H1 (cell line): ENCODE data around the gene MAPK1. TPM values are rescaled to one million over a fixed set of nuclear protein-coding genes. Genes with fewer than 3 reads are reported as not detected.

Source experiments
- CTCF ChIA-PET: fragments of 300-600 bp; sonication (Branson Sonifier 250); formaldehyde crosslinking; loops from one replicate; lab custom pipeline; 2021; ENCODE audit not compliant: partially characterized antibody; lab: Charles Lee
- POLR2A ChIA-PET: fragments of 300-600 bp; sonication (Branson Sonifier 250); formaldehyde crosslinking; loops from one replicate; lab custom pipeline; 2021; ENCODE audit warnings: inconsistent platforms; ENCODE audit not compliant: partially characterized antibody; lab: Charles Lee
- DNase-seq, 2 experiments: peaks; one replicate each; pipeline versions ENCODE4 v3.0.0 to v3.0.0-alpha.2; 2010 to 2022; ENCODE audit warnings: low spot score in 2 of 2, low read depth in 1 of 2, mixed read lengths in 1 of 2
- FAIRE-seq: peaks from 2 replicates; lab custom pipeline; 2011; peaks lifted over from hg19 to GRCh38; lab: Jason Lieb, UNC
- H2AFZ ChIP-seq: 2 replicates; pipeline ENCODE4 v1.8.1; 2012; ENCODE audit warnings: low read length, inconsistent platforms
- H2AK5ac ChIP-seq: 2 replicates; pipeline ENCODE4 v1.6.1; 2013; ENCODE audit warnings: low read depth, low read length
- H2BK120ac ChIP-seq: replicated peaks from 2 replicates; pipeline ENCODE3; 2013; ENCODE audit warnings: low read depth, low read length, inconsistent platforms
- H2BK12ac ChIP-seq: 2 replicates; pipeline ENCODE4 v1.6.1; 2013; ENCODE audit warnings: low read depth, low read length
- H2BK15ac ChIP-seq: 2 replicates; pipeline ENCODE4 v1.6.1; 2013; ENCODE audit warnings: low read length
- H2BK20ac ChIP-seq: 2 replicates; pipeline ENCODE4 v1.6.1; 2013; ENCODE audit warnings: low read length
- H2BK5ac ChIP-seq: 2 replicates; pipeline ENCODE4 v1.6.1; 2013; ENCODE audit warnings: low read depth, low read length
- H3K14ac ChIP-seq: 2 replicates; pipeline ENCODE4 v1.6.1; 2013; ENCODE audit warnings: inconsistent platforms; ENCODE audit not compliant: insufficient read length
- H3K18ac ChIP-seq: 2 replicates; pipeline ENCODE4 v1.6.1; 2013; ENCODE audit warnings: low read length; ENCODE audit errors: extremely low read depth
- H3K23ac ChIP-seq: 2 replicates; pipeline ENCODE4 v1.6.1; 2013; ENCODE audit warnings: inconsistent platforms; ENCODE audit not compliant: insufficient read length
- H3K23me2 ChIP-seq: 2 replicates; pipeline ENCODE4 v1.6.1; 2013; ENCODE audit warnings: low read depth, low read length
- H3K27ac ChIP-seq: 2 replicates; pipeline ENCODE4 v1.6.1; 2011; ENCODE audit warnings: low read depth, low read length, inconsistent platforms
- H3K27me3 ChIP-seq, 4 experiments: replicated peaks in 1 of 4; 1 replicate in 1 of 4; 2 replicates in 3 of 4; pipeline versions ENCODE4 v1.6.1 to v1.8.1; 2011 to 2013; ENCODE audit warnings: low read length in 3 of 4, mild to moderate bottlenecking in 3 of 4, inconsistent platforms in 2 of 4, mixed read lengths in 2 of 4, moderate library complexity in 1 of 4; ENCODE audit not compliant: control insufficient read depth in 3 of 4, insufficient read depth in 3 of 4; ENCODE audit errors: extremely low read depth in 1 of 4
- H3K36me3 ChIP-seq, 4 experiments: 2 replicates each; pipeline versions ENCODE4 v1.6.1 to v1.8.1; 2011 to 2013; ENCODE audit warnings: mild to moderate bottlenecking in 4 of 4, low read length in 3 of 4, moderate library complexity in 2 of 4, control low read depth in 1 of 4, inconsistent platforms in 1 of 4; ENCODE audit not compliant: insufficient read depth in 4 of 4, control insufficient read depth in 2 of 4
- H3K4ac ChIP-seq: replicated peaks from 2 replicates; pipeline ENCODE3; 2013; ENCODE audit warnings: low read length, low read depth, mixed read lengths, inconsistent platforms; ENCODE audit not compliant: insufficient read length
- H3K4me1 ChIP-seq, 4 experiments: replicated peaks in 1 of 4; 1 replicate in 1 of 4; 2 replicates in 3 of 4; pipeline versions ENCODE4 v1.6.1 to v1.8.1; 2011 to 2013; ENCODE audit warnings: low read length in 3 of 4, inconsistent platforms in 2 of 4, mixed read lengths in 1 of 4; ENCODE audit not compliant: insufficient read depth in 4 of 4, control insufficient read depth in 3 of 4
- H3K4me2 ChIP-seq, 2 experiments: 2 replicates each; pipeline versions ENCODE4 v1.6.1 to v1.8.1; 2011 to 2013; ENCODE audit warnings: low read depth in 2 of 2, low read length in 2 of 2, control low read depth in 1 of 2, inconsistent platforms in 1 of 2, mild to moderate bottlenecking in 1 of 2; ENCODE audit not compliant: insufficient read depth in 1 of 2
- H3K4me3 ChIP-seq, 4 experiments: fragments of 200-600, 300-600 bp in 1 of 4; sonication (generic), shearing (Covaris generic), sonication (Bioruptor Twin) in 1 of 4; 2 replicates each; pipeline versions ENCODE4 v1.5.1 to v1.8.1; 2011 to 2016; ENCODE audit warnings: low read length in 4 of 4, low read depth in 3 of 4, control low read depth in 2 of 4, inconsistent platforms in 2 of 4, mild to moderate bottlenecking in 2 of 4, mixed read lengths in 1 of 4, moderate library complexity in 1 of 4; ENCODE audit not compliant: insufficient read depth in 2 of 4; ENCODE audit errors: extremely low read depth in 1 of 4
- H3K56ac ChIP-seq: replicated peaks from 2 replicates; pipeline ENCODE3; 2013; ENCODE audit warnings: low read depth, mild to moderate bottlenecking, mixed read lengths, low read length, inconsistent platforms; ENCODE audit not compliant: insufficient read length
- H3K79me1 ChIP-seq: 2 replicates; pipeline ENCODE4 v1.6.1; 2013; ENCODE audit warnings: low read depth, low read length, control low read depth
- H3K79me2 ChIP-seq, 2 experiments: 2 replicates each; pipeline versions ENCODE4 v1.6.1 to v1.8.1; 2012 to 2013; ENCODE audit warnings: low read length in 2 of 2, mild to moderate bottlenecking in 2 of 2, inconsistent platforms in 1 of 2; ENCODE audit not compliant: insufficient read depth in 2 of 2, control insufficient read depth in 1 of 2
- H3K9ac ChIP-seq, 4 experiments: replicated peaks in 1 of 4; 1 replicate in 1 of 4; 2 replicates in 3 of 4; pipeline versions ENCODE4 v1.6.1 to v1.8.1; 2011 to 2013; ENCODE audit warnings: low read depth in 3 of 4, low read length in 3 of 4, control low read depth in 2 of 4, mild to moderate bottlenecking in 2 of 4, moderate library complexity in 2 of 4, inconsistent platforms in 1 of 4; ENCODE audit errors: extremely low read depth in 1 of 4
- H3K9me3 ChIP-seq, 2 experiments: 2 replicates each; pipeline versions ENCODE4 v1.6.1 to v1.8.1; 2012 to 2013; ENCODE audit warnings: mild to moderate bottlenecking in 2 of 2, moderate library complexity in 2 of 2, control low read depth in 1 of 2, inconsistent platforms in 1 of 2, low read depth in 1 of 2, low read length in 1 of 2, mixed read lengths in 1 of 2; ENCODE audit not compliant: insufficient read depth in 2 of 2
- H4K20me1 ChIP-seq, 2 experiments: replicated peaks in 1 of 2; 2 replicates each; pipeline versions ENCODE3 to v1.8.1; 2011 to 2013; ENCODE audit warnings: inconsistent platforms in 2 of 2, low read length in 2 of 2, mild to moderate bottlenecking in 1 of 2; ENCODE audit not compliant: insufficient read depth in 2 of 2, control insufficient read depth in 1 of 2
- H4K5ac ChIP-seq: 2 replicates; pipeline ENCODE4 v1.6.1; 2013; ENCODE audit warnings: low read length, low read depth, mixed read lengths, inconsistent platforms; ENCODE audit not compliant: insufficient read length
- H4K8ac ChIP-seq: 2 replicates; pipeline ENCODE4 v1.8.0; 2013; ENCODE audit warnings: mild to moderate bottlenecking, moderate library complexity, low read length, inconsistent platforms; ENCODE audit not compliant: insufficient read depth; ENCODE audit errors: extremely low read depth
- H4K91ac ChIP-seq: replicated peaks from 2 replicates; pipeline ENCODE3; 2013; ENCODE audit warnings: low read length, mixed read lengths, inconsistent platforms; ENCODE audit not compliant: insufficient read length
- CBX5 ChIP-seq: fragments of 300-800, 300-1000 bp; sonication (generic); IDR thresholded peaks from 2 replicates; pipeline ENCODE4 v1.7.1; 2016; ENCODE audit warnings: antibody characterized with exemption, low read length, low read depth
- EGR1 ChIP-seq: IDR thresholded peaks from 2 replicates; pipeline ENCODE4 v1.6.1; 2011; ENCODE audit warnings: low read depth, low read length, borderline replicate concordance
- EP300 ChIP-seq, 2 experiments: IDR thresholded peaks; 1 replicate in 1 of 2; 2 replicates in 1 of 2; pipeline ENCODE4 v1.6.1; 2011 to 2012; ENCODE audit warnings: low read depth in 2 of 2, low read length in 2 of 2, mild to moderate bottlenecking in 2 of 2, borderline replicate concordance in 1 of 2, inconsistent platforms in 1 of 2, moderate library complexity in 1 of 2
- GABPA ChIP-seq: IDR thresholded peaks from 2 replicates; pipeline ENCODE4 v1.6.1; 2011; ENCODE audit warnings: mild to moderate bottlenecking, low read length, moderate library complexity, borderline replicate concordance; ENCODE audit not compliant: insufficient read depth
- PHF8 ChIP-seq: fragments of 200-600 bp; sonication (generic); conservative IDR thresholded peaks from 2 replicates; pipeline ENCODE4 v1.7.1; 2012; ENCODE audit warnings: low read depth, mild to moderate bottlenecking, inconsistent platforms, low read length, moderate library complexity
- RFX5 ChIP-seq: IDR thresholded peaks from 2 replicates; pipeline ENCODE4 v1.6.1; 2011; ENCODE audit warnings: low read depth, low read length, improper control_type of control experiment, borderline replicate concordance
- SP1 ChIP-seq: IDR thresholded peaks from 2 replicates; pipeline ENCODE4 v1.6.1; 2011; ENCODE audit warnings: low read depth, low read length
- TCF12 ChIP-seq: IDR thresholded peaks from 2 replicates; pipeline ENCODE4 v1.6.1; 2011; ENCODE audit warnings: low read depth, mild to moderate bottlenecking, low read length
- WGBS, 2 experiments: shearing (Covaris generic) in 1 of 2; methylation state at CpG; one replicate each; pipeline versions ENCODE4 v1.1.6 to v1.1.7; 2013 to 2015; ENCODE audit warnings: low lambda C conversion rate in 2 of 2, mixed read lengths in 2 of 2, inconsistent platforms in 1 of 2, low coverage in 1 of 2, missing lambda C conversion rate in 1 of 2; ENCODE audit not compliant: insufficient replicate concordance in 2 of 2, insufficient coverage in 1 of 2, insufficient read length in 1 of 2; ENCODE audit errors: extremely low coverage in 1 of 2, missing lambda C conversion rate in 1 of 2; 5-methylcytosine and 5-hydroxymethylcytosine counted together
- polyA plus RNA-seq, 7 experiments: library from polyadenylated mRNA; depleted of rRNA in 3 of 7; stranded (reverse) in 5 of 7; unstranded in 2 of 7; fragments of >200 nt in 5 of 7; fragments of 200-250 nt in 2 of 7; gene quantifications; 1 replicate in 5 of 7; 2 replicates in 1 of 7; 4 replicates in 1 of 7; pipeline versions ENCODE4 v1.2.1 to v1.2.3, GENCODE V29; 2011 to 2013; ENCODE audit warnings: missing spikeins in 2 of 7, mixed read lengths in 2 of 7
- total RNA-seq: library from RNA; stranded (reverse); fragmentation: NEBNext Ultra II Directional; extraction: Animal tissue kit (Norgen Biotek cat#: 25700); gene quantifications from 2 replicates; pipeline ENCODE4 v1.2.1, GENCODE V29; 2021

The MAPK1 gene
- total and polyA plus RNA-seq, 2 of the 8 experiments (the other 6 are each of a cell fraction or from before 2014, with no cell fraction given) = 28.1 to 101 TPM

GRCh38 chr22:21829523-21829922, 37.9 kb downstream of the MAPK1 start:
- Histone ChIP-seq H2BK20ac (no peak overlapping the region), H3K4me1 (no peaks in the 10 kb centered on the region; a peak in 1 of 7 replicates), H3K4ac (no peak overlapping the region), H3K79me1 (no peaks in the 10 kb centered on the region; the same call in 1 of the 2 replicates), H3K9me3 (no peaks in the 10 kb centered on the region), H4K5ac (no peak overlapping the region), H2AFZ (no peak overlapping the region), H3K27ac (no peak overlapping the region), H3K27me3 (no peaks in the 10 kb centered on the region), H2AK5ac (no peak overlapping the region), H3K4me2 (no peak overlapping the region), H3K36me3 (no peaks in the 10 kb centered on the region), H2BK120ac (no peak overlapping the region), H2BK5ac (no peak overlapping the region), H2BK12ac (no peak overlapping the region), H3K56ac (peak overlapping the region; percentile 4), H3K23ac (no peak overlapping the region), H4K8ac (no peak overlapping the region), H4K20me1 (peaks cover 16% of the 10 kb centered on the region in 2 experiments), H3K18ac (no peak overlapping the region), H3K4me3 (no peak overlapping the region), H4K91ac (no peak overlapping the region), H3K23me2 (no peaks in the 10 kb centered on the region; the same call in 1 of the 2 replicates), H2BK15ac (no peak overlapping the region), H3K79me2 (peaks cover 3 to 93% of the 10 kb centered on the region in 2 experiments), H3K9ac (no peak overlapping the region), H3K14ac (no peak overlapping the region)
- TF ChIP-seq RFX5 (no peak), TCF12 (no peak), GABPA (no peak), EP300 (IDR thresholded peaks at IDR 0.05; ENCODE audit: borderline replicate concordance in 1 of 2, low read depth in 2 of 2, low read length in 2 of 2) (no peak), PHF8 (no peak), SP1 (no peak), EGR1 (no peak), CBX5 (no peak)
- ChIA-PET POLR2A (no interaction called here), CTCF (no interaction called here)
- no peak for DNase-seq
- 86 to 100% methylated on average over 1 to 3 of the region's 3 CpGs for WGBS, 2 experiments
- FAIRE-seq = no peak
